ENCODE measurements around the gene TXNL4B. TPM values are rescaled to one million over a fixed set of nuclear protein-coding genes. Genes with fewer than 3 reads are reported as not detected.
"Not testable (repeated sequence)": the region's sequence is repeated elsewhere in the genome, so short reads cannot be mapped to it uniquely, and the experiment has no call there.

Gene TXNL4B
- total RNA-seq, 2 donors from 2014 or later = 17.9 to 18.9 TPM

DNA sequence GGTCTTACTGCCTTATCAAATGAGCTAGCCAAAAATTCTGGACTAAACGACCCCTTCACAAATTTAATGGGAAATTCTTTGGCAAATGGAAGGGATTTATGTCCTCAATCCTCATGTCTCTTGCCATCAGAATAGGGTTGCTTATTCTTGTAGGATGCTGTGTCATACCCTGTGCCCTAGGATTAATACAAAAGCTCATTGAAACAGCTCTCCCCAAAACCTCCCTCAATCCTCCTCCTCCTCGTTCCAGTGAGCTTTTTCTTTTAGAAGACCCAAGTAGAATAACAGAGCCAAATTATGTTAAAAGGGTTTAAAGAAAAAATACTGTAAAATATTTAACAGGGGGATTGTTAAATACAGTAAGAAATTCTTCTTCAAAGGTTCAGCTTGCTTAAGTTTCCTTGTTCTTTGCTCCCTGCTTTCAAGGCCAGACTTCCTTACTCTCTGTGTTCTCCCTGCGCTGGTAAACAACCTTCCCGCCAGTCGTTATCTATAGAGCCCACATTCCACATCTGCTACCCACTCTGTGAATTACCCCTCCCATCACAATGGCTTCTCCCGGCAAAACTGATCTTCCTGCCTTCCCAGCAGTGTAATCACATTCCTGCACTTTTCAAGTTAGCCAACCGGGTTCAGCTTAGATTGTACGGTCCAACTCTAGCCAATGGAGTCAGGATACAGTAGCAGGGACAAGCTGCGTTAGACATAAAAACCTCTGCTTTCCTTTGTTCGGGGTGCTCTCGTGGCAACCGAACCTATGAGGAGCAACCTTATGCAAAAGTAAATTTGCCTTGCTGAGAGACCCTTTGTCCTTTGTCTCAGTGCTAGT, 20.7 kb downstream of the TXNL4B start:
- Mint-ChIP-seq H3K9me3 (no peaks in the 10 kb centered on the region), H3K36me3 (ENCODE audit: low read depth) (no peaks in the 10 kb centered on the region), H3K4me1 (no peaks in the 10 kb centered on the region), H3K27ac (no peak overlapping the region), H3K4me3 (no peak overlapping the region), H3K27me3 (no peaks in the 10 kb centered on the region)
- no peak for ATAC-seq (replicated peaks)

- H3K27me3 Mint-ChIP-seq = no peaks in the 10 kb centered on the region
- H3K27ac Mint-ChIP-seq = no peak overlapping the region
- no peak for ATAC-seq (replicated peaks)
- no peaks in the 10 kb centered on the region for H3K36me3 Mint-ChIP-seq (ENCODE audit: low read depth)
- no peaks in the 10 kb centered on the region for H3K9me3 Mint-ChIP-seq
- H3K4me1 Mint-ChIP-seq = no peaks in the 10 kb centered on the region
- H3K4me3 Mint-ChIP-seq = no peak overlapping the region
Observed at GRCh38 chr16:72068930-72069329, 24.5 kb downstream of the TXNL4B start.

DNA sequence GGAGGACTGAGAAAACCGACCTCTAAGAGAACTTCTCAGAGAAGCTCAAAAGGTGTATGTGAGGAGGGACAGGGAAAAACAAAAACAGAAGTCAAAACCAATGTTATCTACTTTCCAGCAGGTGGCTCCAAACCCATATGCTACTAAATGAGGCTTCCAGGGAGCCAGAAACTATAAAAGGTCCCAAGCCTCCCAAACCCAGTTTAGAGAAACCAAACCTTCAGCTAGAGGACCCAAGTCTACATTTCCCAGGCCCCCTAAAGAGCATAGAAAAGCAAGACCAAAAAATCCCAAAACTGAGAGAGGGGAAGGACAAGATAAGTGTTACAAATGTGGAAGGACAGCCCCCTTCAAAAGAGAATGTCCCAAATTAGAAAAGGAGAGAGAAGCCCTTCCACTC, 26.7 kb downstream of the TXNL4B start:
- no peaks in the 10 kb centered on the region for H3K27me3 Mint-ChIP-seq
- peak overlapping the region; percentile 18 for H3K27ac Mint-ChIP-seq
- no peaks in the 10 kb centered on the region for H3K9me3 Mint-ChIP-seq
- no peaks in the 10 kb centered on the region for H3K36me3 Mint-ChIP-seq (ENCODE audit: low read depth)
- no peaks in the 10 kb centered on the region for H3K4me1 Mint-ChIP-seq
- no peak overlapping the region for H3K4me3 Mint-ChIP-seq
- ATAC-seq (replicated peaks) = no peak

- Mint-ChIP-seq H3K27me3 (no peaks in the 10 kb centered on the region), H3K4me3 (no peak overlapping the region), H3K9me3 (no peaks in the 10 kb centered on the region), H3K27ac (no peak overlapping the region), H3K36me3 (ENCODE audit: low read depth) (no peaks in the 10 kb centered on the region), H3K4me1 (no peaks in the 10 kb centered on the region)
- ATAC-seq (replicated peaks) = no peak
Observed at GRCh38 chr16:72064361-72064894, 29.0 kb downstream of the TXNL4B start.

- no peaks in the 10 kb centered on the region for H3K36me3 Mint-ChIP-seq (ENCODE audit: low read depth)
Observed at GRCh38 chr16:72061564-72061963, 31.9 kb downstream of the TXNL4B start.

DNA sequence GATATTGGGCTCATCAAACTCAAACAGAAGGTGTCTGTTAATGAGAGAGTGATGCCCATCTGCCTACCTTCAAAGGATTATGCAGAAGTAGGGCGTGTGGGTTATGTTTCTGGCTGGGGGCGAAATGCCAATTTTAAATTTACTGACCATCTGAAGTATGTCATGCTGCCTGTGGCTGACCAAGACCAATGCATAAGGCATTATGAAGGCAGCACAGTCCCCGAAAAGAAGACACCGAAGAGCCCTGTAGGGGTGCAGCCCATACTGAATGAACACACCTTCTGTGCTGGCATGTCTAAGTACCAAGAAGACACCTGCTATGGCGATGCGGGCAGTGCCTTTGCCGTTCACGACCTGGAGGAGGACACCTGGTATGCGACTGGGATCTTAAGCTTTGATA, 33.0 kb downstream of the TXNL4B start:
- ATAC-seq (replicated peaks) = no peak
- H3K27me3 Mint-ChIP-seq = no peaks in the 10 kb centered on the region

More at GRCh38 chr16:72061564-72061963, 31.9 kb downstream of the TXNL4B start:
- no peak overlapping the region for H3K4me3 Mint-ChIP-seq
- H3K4me1 Mint-ChIP-seq = no peaks in the 10 kb centered on the region
- H3K27me3 Mint-ChIP-seq = no peaks in the 10 kb centered on the region
- H3K9me3 Mint-ChIP-seq = no peaks in the 10 kb centered on the region
- ATAC-seq (replicated peaks) = no peak
- no peak overlapping the region for H3K27ac Mint-ChIP-seq

GRCh38 chr16:72059060-72059459, 34.4 kb downstream of the TXNL4B start:
- ATAC-seq (replicated peaks); H3K27me3 Mint-ChIP-seq; H3K4me3 Mint-ChIP-seq; H3K9me3 Mint-ChIP-seq; H3K4me1 Mint-ChIP-seq; H3K36me3 Mint-ChIP-seq (ENCODE audit: low read depth): not testable (repeated sequence)
- peak overlapping the region; percentile 43 for H3K27ac Mint-ChIP-seq

More for the DNA sequence above, 33.0 kb downstream of the TXNL4B start:
- Mint-ChIP-seq H3K4me1 (no peaks in the 10 kb centered on the region), H3K27ac (no peak overlapping the region), H3K36me3 (ENCODE audit: low read depth) (no peaks in the 10 kb centered on the region), H3K4me3 (no peak overlapping the region), H3K9me3 (no peaks in the 10 kb centered on the region)

DNA sequence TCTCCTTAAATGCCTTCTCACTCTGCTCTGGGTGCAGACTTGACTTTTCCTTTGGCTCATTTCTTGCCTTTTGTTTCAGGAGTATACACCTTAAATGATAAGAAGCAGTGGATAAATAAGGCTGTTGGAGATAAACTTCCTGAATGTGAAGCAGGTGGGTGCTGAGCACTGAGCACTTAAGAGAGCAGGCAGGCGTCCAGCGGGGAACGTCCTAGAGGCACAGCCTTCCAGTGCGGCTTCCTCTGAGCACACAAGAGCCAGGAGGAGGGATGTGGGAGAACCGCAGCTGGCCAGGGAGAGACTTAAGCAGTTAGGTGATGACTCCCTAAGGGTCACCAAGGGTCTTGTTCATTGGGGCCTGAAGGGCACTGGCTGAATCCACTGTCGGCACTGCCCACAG, 36.1 kb downstream of the TXNL4B start:
- not testable (repeated sequence) for H3K27me3 Mint-ChIP-seq; H3K36me3 Mint-ChIP-seq (ENCODE audit: low read depth); H3K4me1 Mint-ChIP-seq; H3K9me3 Mint-ChIP-seq; ATAC-seq (replicated peaks); H3K27ac Mint-ChIP-seq; H3K4me3 Mint-ChIP-seq

- ATAC-seq (replicated peaks) = no peak
- Mint-ChIP-seq H3K4me3 (no peak overlapping the region), H3K9me3 (no peaks in the 10 kb centered on the region), H3K27ac (no peak overlapping the region), H3K36me3 (ENCODE audit: low read depth) (no peaks in the 10 kb centered on the region), H3K27me3 (no peaks in the 10 kb centered on the region), H3K4me1 (no peaks in the 10 kb centered on the region)
Observed at GRCh38 chr16:72055911-72056310, 37.5 kb downstream of the TXNL4B start.

DNA sequence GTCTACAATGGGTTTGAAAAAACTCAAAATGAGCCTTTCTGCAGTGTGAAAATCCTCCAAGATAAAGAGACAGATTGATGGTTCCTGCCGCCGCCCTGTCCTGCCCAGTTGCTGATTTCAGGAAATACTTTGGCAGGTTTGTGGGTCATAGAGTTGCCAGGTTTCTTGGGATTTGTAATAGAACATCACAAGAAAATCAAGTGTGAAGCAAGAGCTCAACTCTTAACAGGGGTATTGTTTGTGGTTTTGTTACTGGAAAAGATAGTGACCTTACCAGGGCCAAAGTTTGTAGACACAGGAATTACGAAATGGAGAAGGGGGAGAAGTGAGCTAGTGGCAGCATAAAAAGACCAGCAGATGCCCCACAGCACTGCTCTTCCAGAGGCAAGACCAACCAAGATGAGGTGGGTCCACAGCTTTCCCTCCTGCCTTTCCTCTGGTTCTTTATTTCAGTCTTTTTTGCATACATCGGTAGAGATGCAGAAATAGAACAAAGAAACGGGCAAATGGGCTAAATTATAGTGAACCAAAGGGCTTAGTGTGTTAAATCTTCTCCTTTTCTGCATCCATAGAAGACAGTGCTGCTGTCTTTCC, 39.1 kb downstream of the TXNL4B start, which contains the start of gene HP:
HP (plus strand) TSS at position 252 of the 594 bp plus-strand sequence; CDS start at position 400, 148 bp downstream.
- not testable (repeated sequence) for H3K4me1 Mint-ChIP-seq; H3K27ac Mint-ChIP-seq; H3K9me3 Mint-ChIP-seq; H3K4me3 Mint-ChIP-seq; H3K36me3 Mint-ChIP-seq (ENCODE audit: low read depth); ATAC-seq (replicated peaks); H3K27me3 Mint-ChIP-seq

DNA sequence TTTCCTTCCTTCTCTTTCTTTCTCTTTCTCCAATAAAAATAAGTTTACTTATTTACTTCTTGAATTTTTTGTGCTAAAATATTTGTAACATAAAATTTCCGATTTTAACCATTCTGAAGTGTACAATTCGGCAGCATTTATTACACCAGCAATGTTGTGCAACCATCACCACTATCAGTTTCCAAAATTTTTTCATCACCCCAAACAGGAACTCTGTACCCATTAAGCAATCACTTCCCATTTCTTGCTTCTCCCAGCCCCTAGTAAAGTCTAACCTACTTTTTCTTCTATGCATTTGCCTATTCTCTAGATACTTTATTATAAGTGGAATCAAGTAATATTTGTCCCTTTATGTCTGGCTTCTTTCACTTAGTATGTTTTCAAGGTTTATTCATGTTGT, 41.6 kb downstream of the TXNL4B start:
- ATAC-seq (replicated peaks) = no peak
- Mint-ChIP-seq H3K36me3 (ENCODE audit: low read depth) (no peaks in the 10 kb centered on the region), H3K4me1 (no peaks in the 10 kb centered on the region), H3K9me3 (peaks cover 11% of the 10 kb centered on the region), H3K4me3 (no peak overlapping the region), H3K27ac (no peak overlapping the region), H3K27me3 (no peaks in the 10 kb centered on the region)

DNA sequence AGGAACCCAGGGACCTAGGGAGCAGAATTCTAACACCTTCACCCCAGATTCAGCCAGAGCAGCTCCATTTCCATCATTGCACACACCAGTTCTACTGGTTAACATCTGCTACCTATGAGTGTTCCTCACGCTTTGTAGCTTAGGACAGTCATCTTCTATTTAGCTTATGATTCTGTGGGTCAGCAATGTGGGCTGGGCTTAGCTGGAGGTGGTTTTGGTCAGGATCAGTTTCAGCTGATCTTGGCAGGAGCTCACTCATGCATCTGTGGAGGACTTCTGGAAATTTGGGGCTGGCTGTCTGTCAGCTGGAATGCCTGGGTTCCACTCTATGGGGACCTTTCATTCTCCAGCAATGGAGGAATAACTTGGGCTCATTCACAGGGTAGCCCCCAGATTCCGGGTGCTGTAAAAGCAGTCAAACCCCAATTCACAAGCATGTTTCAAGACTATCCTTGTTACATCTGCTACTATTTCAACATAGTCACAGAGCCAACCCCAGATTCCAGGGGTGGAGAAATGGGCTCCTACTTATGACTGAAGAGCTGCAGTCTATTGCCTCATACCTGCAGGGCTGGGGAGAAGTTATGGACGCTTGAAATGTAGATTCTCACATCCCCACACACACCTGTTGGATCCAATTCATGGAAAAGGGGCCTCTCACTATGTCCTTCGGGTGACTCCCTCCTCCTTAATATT, 42.5 kb downstream of the TXNL4B start:
- no peaks in the 10 kb centered on the region for H3K36me3 Mint-ChIP-seq (ENCODE audit: low read depth)
- no peak overlapping the region for H3K4me3 Mint-ChIP-seq
- H3K4me1 Mint-ChIP-seq = no peaks in the 10 kb centered on the region
- H3K27ac Mint-ChIP-seq = no peak overlapping the region
- no peak for ATAC-seq (replicated peaks)
- no peaks in the 10 kb centered on the region for H3K27me3 Mint-ChIP-seq
- peaks cover 11% of the 10 kb centered on the region for H3K9me3 Mint-ChIP-seq

GRCh38 chr16:72049110-72049509, 44.3 kb downstream of the TXNL4B start:
- Mint-ChIP-seq H3K4me1 (no peaks in the 10 kb centered on the region), H3K9me3 (peaks cover 11% of the 10 kb centered on the region), H3K4me3 (no peak overlapping the region), H3K27ac (no peak overlapping the region), H3K36me3 (ENCODE audit: low read depth) (no peaks in the 10 kb centered on the region), H3K27me3 (no peaks in the 10 kb centered on the region)
- no peak for ATAC-seq (replicated peaks)

DNA sequence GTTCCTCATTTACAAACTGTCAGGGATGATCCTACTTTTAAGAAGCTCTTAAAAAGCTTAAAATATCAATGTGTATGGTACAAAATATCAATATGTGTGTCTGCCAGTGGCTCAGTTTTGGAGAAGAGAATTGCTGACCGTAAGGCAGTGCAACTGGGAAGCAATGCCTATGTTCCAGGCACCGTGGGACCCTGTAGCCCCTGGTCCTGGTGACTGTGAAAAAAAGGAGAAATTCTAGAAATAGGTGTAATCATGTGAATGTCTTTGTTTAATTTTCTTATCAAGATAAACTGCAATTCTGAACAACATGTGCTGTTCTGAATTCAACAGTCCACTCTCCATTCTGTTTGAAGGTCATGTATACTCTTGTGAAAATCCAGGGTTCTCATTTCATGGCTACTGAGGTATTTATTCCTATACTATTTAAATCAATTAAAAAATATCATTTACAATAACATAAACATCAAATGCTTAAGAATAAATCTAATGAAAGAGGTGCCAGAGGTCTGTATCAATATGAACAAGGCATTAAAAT, 48.5 kb downstream of the TXNL4B start:
- H3K4me1 Mint-ChIP-seq = no peaks in the 10 kb centered on the region
- H3K27ac Mint-ChIP-seq = no peak overlapping the region
- no peaks in the 10 kb centered on the region for H3K27me3 Mint-ChIP-seq
- no peak for ATAC-seq (replicated peaks)
- no peak overlapping the region for H3K4me3 Mint-ChIP-seq
- peaks cover 8% of the 10 kb centered on the region for H3K9me3 Mint-ChIP-seq
- H3K36me3 Mint-ChIP-seq (ENCODE audit: low read depth) = peaks cover 10% of the 10 kb centered on the region
